Measurements from ENCODE around the gene NEK11. TPM values are rescaled to one million over a fixed set of nuclear protein-coding genes. Genes with fewer than 3 reads are reported as not detected.

The NEK11 gene
- total and polyA plus RNA-seq, 2 donors (not counting 3 experiments of a cell fraction or from before 2014, with no cell fraction given), result 1.7 to 4.3 TPM

- no TSS peak for BruUV-seq (replicated peaks)
- H3K79me2 ChIP-seq (ENCODE audit: control insufficient read depth, insufficient read depth, low read length), result no peaks in the 10 kb centered on the region
- H4K20me1 ChIP-seq (replicated peaks; ENCODE audit: control insufficient read depth, extremely low read depth, insufficient read depth, low read length), result no peaks in the 10 kb centered on the region
- no peak overlapping the region for H2AFZ ChIP-seq (ENCODE audit: low read depth, low read length)
- H3K4me3 ChIP-seq (replicated peaks in 1 of 3; ENCODE audit: insufficient read depth in 1 of 3, low read depth in 1 of 3, low read length in 3 of 3), result no peak overlapping the region
- no peak for FAIRE-seq
- no peaks in the 10 kb centered on the region for H3K36me3 ChIP-seq (ENCODE audit: control insufficient read depth in 2 of 2, extremely low read depth in 1 of 2, insufficient read depth in 2 of 2, low read length in 2 of 2)
- DNase-seq (ENCODE audit: low read depth, low spot score), result no peak
- H3K9me1 ChIP-seq (replicated peaks; ENCODE audit: control insufficient read depth, extremely low read depth, insufficient read depth, low read length), result no peaks in the 10 kb centered on the region
- H3K4me2 ChIP-seq (ENCODE audit: insufficient read depth, low read length), result no peak overlapping the region
- H3K4me1 ChIP-seq (ENCODE audit: control insufficient read depth, extremely low read depth, insufficient read depth, low read length), result peaks cover 3% of the 10 kb centered on the region
- no peaks in the 10 kb centered on the region for H3K9me3 ChIP-seq (replicated peaks; ENCODE audit: control insufficient read depth, insufficient read depth, low read length)
- no peak overlapping the region for H3K9ac ChIP-seq (replicated peaks; ENCODE audit: extremely low read depth, insufficient read depth, low read length)
- POLR2A ChIA-PET, result no interaction called here
- no peaks in the 10 kb centered on the region for H3K27me3 ChIP-seq (ENCODE audit: control insufficient read depth in 2 of 2, insufficient read depth in 2 of 2, low read length in 2 of 2)
- H3K27ac ChIP-seq (ENCODE audit: insufficient read depth, low read depth, low read length), result no peak overlapping the region
- dilution Hi-C loops (cut with MboI; ENCODE audit: extremely low pct_ligation_motif_present, low sequenced_read_pairs) (no loop called here), intact Hi-C loops (cut with micrococcal nuclease) (no loop called here)
- no peak for TF ChIP-seq GATA2 (IDR thresholded peaks at IDR 0.05; ENCODE audit: insufficient read depth, insufficient read length, low read depth, low read length)
- TF ChIP-seq POLR2AphosphoS5 (IDR thresholded peaks at IDR 0.05; ENCODE audit: insufficient read depth, low read depth, low read length), result no peak
- no peak for TF ChIP-seq MAX (IDR thresholded peaks at IDR 0.05; ENCODE audit: insufficient read depth, insufficient read length)
- no peak for TF ChIP-seq MYC (IDR thresholded peaks at IDR 0.05; ENCODE audit: low read depth, low read length)
- TF ChIP-seq JUN (IDR thresholded peaks at IDR 0.05; ENCODE audit: borderline replicate concordance, insufficient read depth, insufficient read length, low read depth), result no peak
- CTCF ChIA-PET, result no interaction called here
These were observed 51.2 kb downstream of the NEK11 start for GRCh38 chr3:131077904-131078303.

GRCh38 chr3:131079086-131079485, 52.4 kb downstream of the NEK11 start:
- H3K27me3 ChIP-seq (ENCODE audit: control insufficient read depth in 2 of 2, insufficient read depth in 2 of 2, low read length in 2 of 2), result no peaks in the 10 kb centered on the region
- no peaks in the 10 kb centered on the region for H3K79me2 ChIP-seq (ENCODE audit: control insufficient read depth, insufficient read depth, low read length)
- H3K9me3 ChIP-seq (replicated peaks; ENCODE audit: control insufficient read depth, insufficient read depth, low read length), result no peaks in the 10 kb centered on the region
- ChIA-PET CTCF (no interaction called here), POLR2A (no interaction called here)
- no peak overlapping the region for H3K9ac ChIP-seq (replicated peaks; ENCODE audit: extremely low read depth, insufficient read depth, low read length)
- H4K20me1 ChIP-seq (replicated peaks; ENCODE audit: control insufficient read depth, extremely low read depth, insufficient read depth, low read length), result no peaks in the 10 kb centered on the region
- dilution Hi-C loops (cut with MboI; ENCODE audit: extremely low pct_ligation_motif_present, low sequenced_read_pairs), result no loop called here
- BruUV-seq (replicated peaks), result no TSS peak
- no peaks in the 10 kb centered on the region for H3K9me1 ChIP-seq (replicated peaks; ENCODE audit: control insufficient read depth, extremely low read depth, insufficient read depth, low read length)
- H2AFZ ChIP-seq (ENCODE audit: low read depth, low read length), result no peak overlapping the region
- H3K4me3 ChIP-seq (replicated peaks in 1 of 3; ENCODE audit: insufficient read depth in 1 of 3, low read depth in 1 of 3, low read length in 3 of 3), result no peak overlapping the region
- H3K4me2 ChIP-seq (ENCODE audit: insufficient read depth, low read length), result no peak overlapping the region
- intact Hi-C loops (cut with micrococcal nuclease), result no loop called here
- H3K36me3 ChIP-seq (ENCODE audit: control insufficient read depth in 2 of 2, extremely low read depth in 1 of 2, insufficient read depth in 2 of 2, low read length in 2 of 2), result no peaks in the 10 kb centered on the region
- H3K4me1 ChIP-seq (ENCODE audit: control insufficient read depth, extremely low read depth, insufficient read depth, low read length), result no peaks in the 10 kb centered on the region
- no peak for DNase-seq (ENCODE audit: low read depth, low spot score)
- H3K27ac ChIP-seq (ENCODE audit: insufficient read depth, low read depth, low read length), result no peak overlapping the region
- no peak for FAIRE-seq
- TF ChIP-seq MAX (IDR thresholded peaks at IDR 0.05; ENCODE audit: insufficient read depth, insufficient read length) (no peak), JUN (IDR thresholded peaks at IDR 0.05; ENCODE audit: borderline replicate concordance, insufficient read depth, insufficient read length, low read depth) (no peak), FOS (IDR thresholded peaks at IDR 0.05; ENCODE audit: borderline replicate concordance, insufficient read depth, low read length) (no peak), POLR2A (IDR thresholded peaks at IDR 0.05; ENCODE audit: low read depth, low read length) (no peak)
